DMS114 treated with DMSO at 0.1 percent for 48 hours (cell line): Measurements from ENCODE around the gene ZNF670.
"Not testable (repeated sequence)": the region's sequence is repeated elsewhere in the genome, so short reads cannot be mapped to it uniquely, and the experiment has no call there.

Experiments
- DNase-seq: peaks from one replicate; lab custom pipeline; 2025; ENCODE audit not compliant: unreplicated experiment; lab: John Stamatoyannopoulos, UW

ZNF670 gene

DNA sequence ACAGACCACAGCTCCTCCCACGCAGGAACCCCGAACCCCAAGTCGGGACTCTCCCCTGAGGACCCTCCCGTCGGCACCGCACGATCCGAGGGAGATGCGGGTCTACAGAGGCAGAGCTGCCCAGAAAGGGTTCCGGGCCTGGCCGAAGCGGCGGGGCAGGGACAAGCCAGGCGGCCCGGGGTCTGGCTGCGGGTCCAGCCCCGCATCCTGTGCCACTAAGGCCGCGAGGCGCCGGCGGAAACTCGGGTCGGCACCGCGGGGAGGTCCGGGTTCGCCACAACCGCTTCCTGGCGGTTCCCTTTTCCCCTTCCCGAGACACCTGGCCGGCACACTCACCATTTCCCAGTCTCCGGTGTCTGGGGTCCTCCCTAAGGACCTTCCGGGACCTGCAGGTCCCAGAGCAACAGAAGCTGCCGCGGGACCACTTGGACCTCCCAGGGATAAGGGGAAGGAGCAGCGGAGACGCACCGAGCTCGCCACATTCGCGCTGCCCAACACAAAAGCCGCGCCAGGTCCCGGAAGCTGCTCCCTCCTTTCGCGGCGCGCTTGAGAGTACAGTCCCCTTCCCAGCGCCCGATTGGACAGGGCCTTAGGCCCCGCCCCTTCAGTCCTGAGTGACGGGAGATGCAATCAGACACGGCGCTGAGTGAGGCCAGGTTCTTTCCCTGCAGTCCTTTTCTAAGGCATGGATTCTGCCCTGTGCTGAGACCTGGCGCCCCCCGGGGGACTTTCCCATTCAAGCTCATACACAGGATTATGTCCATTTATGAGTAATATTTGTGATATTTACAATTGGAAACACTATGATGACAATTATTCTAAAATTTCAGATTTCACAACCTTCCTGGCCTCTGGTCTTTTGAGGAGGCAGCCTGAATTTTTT lies at the start of gene ZNF670:
Gene ZNF670, minus strand, starts transcription at position 554 of the 883 bp plus-strand sequence. Its CDS starts 215 bp downstream, at position 339.
- DNase-seq = peak; percentile 92

GRCh38 chr1:247127519-247128282 lies 49.1 kb upstream of the ZNF670 start:
- not testable (repeated sequence) for DNase-seq

GRCh38 chr1:247126601-247127000 lies 48.0 kb upstream of the ZNF670 start:
- DNase-seq = not testable (repeated sequence)

- not testable (repeated sequence) for DNase-seq
Measured at GRCh38 chr1:247126166-247126565, 47.6 kb upstream of the ZNF670 start.

DNA sequence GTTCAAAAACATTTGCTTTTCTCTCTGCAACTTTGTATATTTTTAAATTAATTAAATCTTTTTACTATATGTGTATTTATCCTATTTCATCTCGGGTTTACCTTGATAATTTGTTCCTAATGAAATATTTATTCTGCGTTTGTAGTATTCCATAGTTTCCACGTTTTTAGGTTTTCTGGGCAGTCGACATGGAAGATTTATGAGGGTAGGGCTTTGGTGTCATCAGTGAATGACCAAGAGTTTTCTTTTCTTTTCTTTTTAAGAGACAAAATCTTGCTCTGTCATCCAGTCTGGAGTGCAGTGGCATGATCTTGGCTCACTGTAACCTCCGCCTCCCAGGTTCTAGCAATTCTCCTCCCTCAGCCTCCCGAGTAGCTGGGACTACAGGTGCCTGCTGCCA lies 42.8 kb upstream of the ZNF670 start:
- DNase-seq = no peak

GRCh38 chr1:247120408-247120668 lies 41.7 kb upstream of the ZNF670 start:
- not testable (repeated sequence) for DNase-seq

- DNase-seq = no peak
Measured at GRCh38 chr1:247119600-247120407, 41.2 kb upstream of the ZNF670 start.

DNA sequence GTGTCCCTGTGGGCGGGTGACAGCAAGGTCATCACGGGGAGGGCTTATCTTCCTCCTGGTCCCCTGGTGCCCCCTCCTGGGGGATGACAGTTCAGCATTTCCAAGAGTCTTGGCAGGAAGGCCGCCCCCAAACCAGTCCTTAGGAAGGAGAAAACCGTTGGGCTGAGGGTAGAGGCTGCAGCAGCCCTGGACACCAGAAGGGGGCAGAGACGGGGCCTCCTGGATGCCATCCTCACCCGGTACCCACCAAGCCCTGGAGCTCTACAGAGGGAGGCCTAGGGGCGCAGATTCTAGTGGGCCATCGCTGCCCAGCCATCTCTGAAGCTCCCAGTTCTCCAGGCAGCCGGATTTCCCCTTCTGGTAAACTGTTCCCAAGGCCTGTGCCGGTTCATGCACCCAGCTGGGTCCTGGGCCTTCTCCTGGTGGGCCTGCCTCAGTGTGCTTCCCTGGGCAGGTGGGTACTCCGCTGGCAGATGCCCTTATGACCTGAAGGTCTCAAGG lies 40.4 kb upstream of the ZNF670 start:
- DNase-seq = peak; percentile 25

GRCh38 chr1:247115545-247115944 lies 36.9 kb upstream of the ZNF670 start:
- no peak for DNase-seq

DNA sequence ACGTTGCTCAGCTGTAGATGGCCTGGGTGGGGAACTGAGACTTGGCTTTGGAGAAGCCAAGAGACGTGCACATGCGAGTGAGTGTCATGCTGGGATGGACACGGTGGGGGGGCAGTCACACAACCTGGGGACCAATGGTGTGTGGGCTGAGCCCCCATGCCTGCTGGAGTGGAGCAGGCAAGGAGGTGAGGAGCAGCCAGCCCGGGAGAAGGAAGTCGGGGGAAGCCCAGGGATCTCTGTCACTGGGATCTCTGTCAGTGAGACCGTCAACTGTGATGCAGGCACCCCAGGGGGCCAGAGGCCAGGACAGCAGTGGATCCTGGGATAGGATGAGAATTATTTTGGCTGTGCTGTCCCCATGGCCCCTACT lies 36.5 kb upstream of the ZNF670 start:
- DNase-seq = no peak

- DNase-seq = no peak
Measured at GRCh38 chr1:247114351-247115140, 35.9 kb upstream of the ZNF670 start.

DNA sequence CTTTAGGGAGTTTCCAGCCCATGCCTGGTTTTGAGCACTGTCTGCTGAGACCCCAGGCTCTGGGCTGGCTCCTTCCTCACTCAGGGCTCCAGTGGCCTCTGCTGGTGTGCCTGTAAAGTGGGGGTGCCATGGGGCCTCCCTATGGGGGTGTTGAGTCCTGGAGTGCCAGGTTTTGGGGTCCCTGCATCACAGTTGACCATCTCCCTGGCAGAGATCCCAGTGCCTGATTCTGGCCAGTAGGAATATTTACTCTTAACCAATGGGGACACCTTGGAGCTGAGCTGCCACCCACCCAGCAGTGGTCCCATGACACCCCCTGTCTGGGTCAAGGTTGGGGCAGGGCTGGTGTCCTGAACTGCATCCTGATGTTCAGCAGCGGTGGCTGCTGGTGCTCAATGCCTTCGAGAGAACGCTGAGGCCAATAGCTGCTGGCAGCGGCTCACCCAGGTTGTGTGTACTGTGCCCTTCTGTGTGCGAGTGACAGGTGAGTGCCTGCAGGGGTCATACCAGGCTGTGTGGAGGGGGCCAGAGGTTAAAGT lies 35.2 kb upstream of the ZNF670 start:
- no peak for DNase-seq

DNA sequence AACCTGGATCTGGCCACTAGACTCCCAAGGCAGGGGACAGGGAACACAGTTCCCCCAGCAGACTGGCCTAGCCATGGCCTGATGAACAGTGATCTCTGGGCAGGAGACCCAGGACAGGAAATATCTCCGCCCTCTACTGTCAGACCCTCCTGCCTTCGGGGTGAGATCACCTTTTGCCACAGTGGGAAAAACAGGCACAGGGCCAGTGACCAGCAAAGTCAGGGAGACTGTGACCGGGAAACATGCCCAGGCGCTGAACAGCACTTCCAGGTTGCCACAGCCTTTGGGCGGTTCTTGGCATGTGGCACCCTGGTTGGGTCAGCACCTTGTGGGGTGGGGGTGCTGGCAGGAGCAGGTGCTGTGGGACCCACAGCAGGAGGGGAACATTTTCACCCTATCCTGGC lies 34.5 kb upstream of the ZNF670 start:
- DNase-seq = no peak

DNA sequence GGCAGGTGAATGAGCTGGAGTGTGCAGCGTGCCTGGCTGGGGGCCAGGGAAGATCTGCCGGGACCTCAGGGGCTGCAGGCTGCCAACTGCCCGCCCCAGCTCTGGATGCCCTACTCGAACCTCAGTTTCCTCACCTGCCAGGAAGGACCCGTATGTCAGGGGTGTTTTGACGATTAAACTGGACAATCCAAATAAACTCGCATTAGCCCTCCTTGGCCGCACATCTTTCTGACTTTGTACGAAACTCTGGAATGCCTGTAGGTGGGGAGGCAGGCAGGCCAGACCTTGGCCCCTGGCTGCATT lies 33.8 kb upstream of the ZNF670 start:
- DNase-seq = no peak

DNA sequence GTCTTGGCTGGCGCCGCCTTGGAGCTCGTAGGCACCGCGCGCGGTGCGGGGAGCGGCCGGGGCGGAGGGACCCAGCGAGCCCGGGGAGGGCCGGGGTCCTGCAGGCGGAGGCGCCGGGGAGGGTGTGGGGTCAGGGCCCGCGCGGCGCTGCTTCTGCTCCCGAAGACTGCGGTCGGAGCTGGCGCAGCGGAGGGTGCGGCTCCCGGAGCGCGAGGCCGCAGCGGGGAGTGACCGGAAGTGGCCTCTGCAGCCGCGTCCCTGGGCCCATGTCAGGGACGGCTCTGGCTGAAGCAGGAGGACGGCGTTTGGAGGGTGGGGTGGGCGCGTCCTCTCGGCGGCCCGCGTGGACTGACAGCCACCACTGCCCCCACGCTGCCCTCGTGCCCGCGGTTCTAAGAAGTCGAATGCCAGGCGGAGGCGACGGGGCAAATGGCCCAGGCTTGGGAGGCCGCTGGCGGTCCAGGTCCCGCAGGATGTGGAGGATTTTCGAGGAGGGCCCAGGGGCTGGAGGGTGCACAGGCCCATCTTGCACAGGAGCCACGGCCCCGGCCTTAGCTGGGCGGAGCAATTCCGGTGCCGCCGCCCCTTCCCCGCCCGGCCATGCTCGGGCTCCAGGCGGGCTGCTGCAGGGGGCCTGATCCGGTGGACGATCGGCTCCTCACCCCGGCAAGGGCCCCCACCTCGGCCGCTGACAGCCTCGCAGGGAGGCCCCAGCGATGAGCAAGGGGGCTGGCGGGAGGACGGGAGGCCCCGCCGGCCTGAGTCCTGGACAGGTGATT lies 33.3 kb upstream of the ZNF670 start:
- no peak for DNase-seq

DNA sequence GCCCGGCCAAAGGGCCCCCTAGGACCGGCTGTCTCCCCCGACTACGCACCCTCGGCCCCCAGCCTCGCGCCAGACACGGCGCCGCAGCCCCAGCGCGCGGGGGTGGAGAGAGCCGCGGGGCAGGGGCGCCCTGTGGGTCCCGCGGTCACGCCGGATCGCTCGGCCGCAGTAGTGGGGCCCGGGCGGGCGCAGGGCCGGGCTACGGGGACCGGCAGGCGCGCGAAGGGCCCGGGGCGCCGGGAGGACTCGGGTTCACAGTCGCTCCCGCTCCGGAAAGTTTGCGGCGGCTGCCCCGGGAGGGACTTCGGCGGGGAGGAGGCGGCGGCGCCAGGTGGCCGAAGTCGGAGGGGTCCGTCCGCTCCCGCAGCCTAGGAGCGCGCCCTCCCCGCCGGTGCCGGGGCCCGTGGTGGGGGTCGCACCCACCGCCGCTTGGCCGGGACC lies 32.7 kb upstream of the ZNF670 start:
- no peak for DNase-seq

DNA sequence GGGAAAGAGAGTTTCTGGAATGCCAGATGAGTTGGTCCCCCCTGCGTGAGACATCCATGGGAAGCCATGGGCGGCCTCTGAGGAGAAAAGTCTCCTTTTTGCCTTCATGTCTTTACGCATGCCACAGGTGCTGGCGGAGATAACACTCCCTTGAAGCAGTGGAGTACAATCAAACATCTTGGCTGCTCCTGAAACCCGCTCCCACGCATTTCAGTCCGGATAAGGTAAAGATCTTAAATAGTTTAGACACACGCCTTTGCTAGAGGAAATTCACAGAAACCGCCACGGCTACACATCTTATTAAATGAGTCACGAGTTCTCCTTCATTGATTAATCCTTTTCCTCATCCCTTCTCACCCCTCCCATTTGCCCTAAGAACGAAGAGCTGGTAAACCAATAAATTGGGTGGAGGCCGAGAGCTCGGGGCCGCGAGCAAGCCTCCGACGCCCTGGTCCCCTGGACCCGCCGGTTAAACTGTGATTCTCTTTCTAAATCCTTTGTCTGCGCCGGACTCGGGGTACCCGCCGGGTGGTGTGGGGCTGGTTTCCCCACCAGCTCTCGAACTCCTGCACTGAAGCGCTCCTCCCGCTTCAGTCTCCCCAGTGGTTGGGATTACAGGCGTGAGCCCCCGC lies 32.1 kb upstream of the ZNF670 start:
- DNase-seq = no peak

DNA sequence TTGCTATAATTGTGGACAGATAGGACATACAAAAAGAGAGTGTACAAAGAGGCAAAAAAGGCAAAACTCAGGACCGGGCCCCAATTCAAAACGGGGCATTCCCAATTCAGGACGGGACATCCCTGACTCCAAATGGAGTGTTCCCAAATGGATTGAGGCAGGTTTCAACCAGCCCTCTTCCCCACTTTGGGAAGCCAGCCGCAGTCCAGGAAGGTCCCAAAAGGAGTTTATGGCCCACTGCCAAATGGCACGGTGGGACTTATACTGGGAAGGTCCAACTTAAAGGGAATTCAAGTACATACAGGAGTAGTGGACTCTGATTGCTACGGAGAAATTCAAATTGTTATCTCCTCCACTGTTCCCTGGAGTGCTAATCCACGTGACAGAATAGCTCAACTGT lies 29.1 kb upstream of the ZNF670 start:
- DNase-seq = no peak

DNA sequence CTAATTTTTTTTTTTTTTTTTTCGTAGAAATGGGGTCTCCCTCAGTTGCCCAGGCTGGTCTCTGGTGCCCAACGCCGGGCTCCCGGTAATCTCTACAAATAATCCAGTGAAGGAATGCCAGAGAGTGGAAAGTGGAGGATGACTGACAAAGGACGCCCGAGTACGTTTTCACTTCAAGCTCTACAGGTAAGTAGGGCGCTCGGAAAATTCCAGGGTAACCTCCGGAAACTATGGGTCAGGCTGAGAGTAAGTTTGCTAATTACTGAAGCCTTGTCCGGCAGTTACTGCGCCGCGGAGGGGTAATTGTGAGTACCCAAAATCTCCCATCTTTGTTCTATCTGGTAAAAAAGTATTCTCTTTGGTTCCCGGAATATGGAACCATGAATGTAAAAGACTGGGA lies 27.4 kb upstream of the ZNF670 start:
- no peak for DNase-seq
